Stimulated activated CD4-positive, alpha-beta T cell treated with anti-CD3 and anti-CD28 coated beads, Interleukin-4, amount 100 ng/mL, for 24 hours (primary cell): Measurements from ENCODE around the gene OST4.

Experiments used
- DNase-seq: peaks from one replicate; pipeline ENCODE4 v3.0.0-alpha.2; 2020

OST4 gene

DNA sequence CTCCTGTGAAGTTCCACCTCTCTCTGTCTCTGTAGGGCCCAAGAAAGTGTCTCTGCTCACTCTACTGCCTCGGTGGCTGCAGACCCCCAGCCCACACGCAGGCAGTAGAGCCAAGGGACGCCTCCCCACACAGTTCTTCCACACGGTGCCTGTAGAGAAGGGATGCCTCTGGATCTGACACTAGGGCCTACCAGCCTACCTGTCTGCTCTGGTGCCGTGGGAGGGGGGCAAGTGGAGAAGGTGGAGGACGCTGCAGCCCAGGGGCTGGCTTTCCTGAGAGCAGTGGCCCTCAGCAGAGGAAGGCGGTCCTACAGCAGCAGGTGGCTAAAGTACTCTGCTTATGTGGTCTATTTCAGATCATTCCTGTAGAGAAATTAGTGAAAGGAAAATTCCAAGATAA is 47.7 kb downstream of the OST4 start:
- no peak for DNase-seq

- no peak for DNase-seq
Observed at GRCh38 chr2:27021253-27022049, 50.0 kb downstream of the OST4 start.
